ENCODE measurements around the gene ROBO4. TPM values are rescaled to one million over a fixed set of nuclear protein-coding genes. Genes with fewer than 3 reads are reported as not detected.

The ROBO4 gene
- total RNA-seq, 1 donor from 2014 or later = 0.25 TPM

- Histone ChIP-seq H3K4me2 (ENCODE audit: low read length) (no peak overlapping the region), H3K79me2 (ENCODE audit: insufficient read depth, low read length) (no peaks in the 10 kb centered on the region), H2AFZ (ENCODE audit: low read depth, low read length) (no peak overlapping the region), H3K4me3 (ENCODE audit: insufficient read depth, low read depth, low read length) (no peak overlapping the region), H3K4me1 (ENCODE audit: insufficient read depth, low read length) (peaks cover 27% of the 10 kb centered on the region), H3K9ac (ENCODE audit: low read length) (no peak overlapping the region), H3K27ac (ENCODE audit: low read depth, low read length) (no peak overlapping the region), H3K9me3 (ENCODE audit: insufficient read depth, low read depth, low read length) (no peaks in the 10 kb centered on the region), H4K20me1 (ENCODE audit: insufficient read depth, low read length) (no peaks in the 10 kb centered on the region), H3K27me3 (ENCODE audit: insufficient read depth, low read length) (no peaks in the 10 kb centered on the region), H3K36me3 (ENCODE audit: insufficient read depth, low read length) (no peaks in the 10 kb centered on the region)
- FAIRE-seq (no peak), DNase-seq (ENCODE audit: low read depth) (no peak)
- no peak for TF ChIP-seq EZH2 (IDR thresholded peaks at IDR 0.05; ENCODE audit: insufficient read depth, low read length)
- Mint-ChIP-seq H3K36me3 (ENCODE audit: low read depth, unreplicated experiment) (no peaks in the 10 kb centered on the region), H3K27me3 (ENCODE audit: low read depth, unreplicated experiment) (peaks cover 45% of the 10 kb centered on the region), H3K27ac (ENCODE audit: unreplicated experiment) (no peak overlapping the region), H3K4me1 (ENCODE audit: low read depth, unreplicated experiment) (peaks cover 25% of the 10 kb centered on the region), H3K4me3 (ENCODE audit: unreplicated experiment) (no peak overlapping the region), H3K9me3 (ENCODE audit: unreplicated experiment) (no peaks in the 10 kb centered on the region)
Observed at GRCh38 chr11:124893781-124894401, 3.8 kb downstream of the ROBO4 start.

DNA sequence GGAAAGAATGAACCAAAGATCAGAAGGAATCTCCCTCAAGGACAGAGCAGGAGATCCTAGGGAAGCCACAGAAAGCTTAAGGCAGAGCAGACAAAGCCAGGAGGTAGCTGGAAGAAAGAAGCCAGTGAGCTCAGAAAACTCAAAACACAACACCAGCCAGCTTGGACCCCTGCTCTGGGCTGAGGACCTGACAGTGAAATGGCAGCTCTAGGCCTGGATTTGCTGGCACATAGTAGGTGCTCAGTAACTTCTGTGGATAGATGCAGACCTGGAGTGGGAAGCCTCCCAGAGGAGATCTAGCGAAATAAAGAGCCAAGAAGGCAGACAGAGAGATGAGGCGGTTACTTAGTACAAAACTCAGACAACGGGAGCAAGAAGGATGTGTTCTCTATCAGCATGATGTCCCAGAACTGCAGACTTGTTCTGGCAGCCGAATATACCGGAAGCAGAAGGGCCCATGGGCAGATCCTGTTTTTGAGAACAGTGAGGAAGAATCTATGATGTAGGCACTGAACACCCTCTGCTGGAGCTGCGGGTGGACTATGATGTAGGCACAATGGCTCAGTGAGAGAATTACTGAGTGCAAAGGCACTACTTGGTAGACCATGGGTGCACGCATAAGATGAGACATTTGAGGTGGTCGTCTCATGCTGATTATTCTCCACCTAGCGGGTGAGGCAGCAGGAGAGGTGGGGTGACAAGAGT, 4.8 kb downstream of the ROBO4 start:
- no peak for FAIRE-seq
- no peaks in the 10 kb centered on the region for H3K36me3 Mint-ChIP-seq (ENCODE audit: low read depth, unreplicated experiment)
- no peaks in the 10 kb centered on the region for H3K9me3 Mint-ChIP-seq (ENCODE audit: unreplicated experiment)

GRCh38 chr11:124892146-124892545, 5.5 kb downstream of the ROBO4 start:
- Histone ChIP-seq H3K4me2 (ENCODE audit: low read length) (no peak overlapping the region), H2AFZ (ENCODE audit: low read depth, low read length) (no peak overlapping the region), H3K36me3 (ENCODE audit: insufficient read depth, low read length) (no peaks in the 10 kb centered on the region), H3K9me3 (ENCODE audit: insufficient read depth, low read depth, low read length) (no peaks in the 10 kb centered on the region), H3K79me2 (ENCODE audit: insufficient read depth, low read length) (no peaks in the 10 kb centered on the region), H3K9ac (ENCODE audit: low read length) (no peak overlapping the region), H3K4me1 (ENCODE audit: insufficient read depth, low read length) (peaks cover 11% of the 10 kb centered on the region), H4K20me1 (ENCODE audit: insufficient read depth, low read length) (no peaks in the 10 kb centered on the region), H3K4me3 (ENCODE audit: insufficient read depth, low read depth, low read length) (no peak overlapping the region), H3K27me3 (ENCODE audit: insufficient read depth, low read length) (no peaks in the 10 kb centered on the region), H3K27ac (ENCODE audit: low read depth, low read length) (no peak overlapping the region)
- Mint-ChIP-seq H3K36me3 (ENCODE audit: low read depth, unreplicated experiment) (no peaks in the 10 kb centered on the region), H3K27ac (ENCODE audit: unreplicated experiment) (no peak overlapping the region), H3K4me3 (ENCODE audit: unreplicated experiment) (no peak overlapping the region), H3K4me1 (ENCODE audit: low read depth, unreplicated experiment) (peaks cover 10% of the 10 kb centered on the region), H3K9me3 (ENCODE audit: unreplicated experiment) (no peaks in the 10 kb centered on the region), H3K27me3 (ENCODE audit: low read depth, unreplicated experiment) (peaks cover 52% of the 10 kb centered on the region)
- DNase-seq (ENCODE audit: low read depth) (no peak), FAIRE-seq (no peak)
- no peak for TF ChIP-seq EZH2 (IDR thresholded peaks at IDR 0.05; ENCODE audit: insufficient read depth, low read length)

More for the DNA sequence above, 4.8 kb downstream of the ROBO4 start:
- H3K4me2 ChIP-seq (ENCODE audit: low read length) = no peak overlapping the region
- H3K36me3 ChIP-seq (ENCODE audit: insufficient read depth, low read length) = no peaks in the 10 kb centered on the region
- peaks cover 16% of the 10 kb centered on the region for H3K4me1 Mint-ChIP-seq (ENCODE audit: low read depth, unreplicated experiment)
- no peaks in the 10 kb centered on the region for H3K9me3 ChIP-seq (ENCODE audit: insufficient read depth, low read depth, low read length)
- H3K4me3 Mint-ChIP-seq (ENCODE audit: unreplicated experiment) = no peak overlapping the region
- H3K27ac ChIP-seq (ENCODE audit: low read depth, low read length) = no peak overlapping the region
- H3K79me2 ChIP-seq (ENCODE audit: insufficient read depth, low read length) = no peaks in the 10 kb centered on the region
- H3K4me1 ChIP-seq (ENCODE audit: insufficient read depth, low read length) = peaks cover 18% of the 10 kb centered on the region
- no peak overlapping the region for H2AFZ ChIP-seq (ENCODE audit: low read depth, low read length)
- H3K27ac Mint-ChIP-seq (ENCODE audit: unreplicated experiment) = no peak overlapping the region
- peaks cover 49% of the 10 kb centered on the region for H3K27me3 Mint-ChIP-seq (ENCODE audit: low read depth, unreplicated experiment)
- H3K27me3 ChIP-seq (ENCODE audit: insufficient read depth, low read length) = no peaks in the 10 kb centered on the region
- no peak overlapping the region for H3K4me3 ChIP-seq (ENCODE audit: insufficient read depth, low read depth, low read length)
- H3K9ac ChIP-seq (ENCODE audit: low read length) = no peak overlapping the region
- TF ChIP-seq, protein P1, sequence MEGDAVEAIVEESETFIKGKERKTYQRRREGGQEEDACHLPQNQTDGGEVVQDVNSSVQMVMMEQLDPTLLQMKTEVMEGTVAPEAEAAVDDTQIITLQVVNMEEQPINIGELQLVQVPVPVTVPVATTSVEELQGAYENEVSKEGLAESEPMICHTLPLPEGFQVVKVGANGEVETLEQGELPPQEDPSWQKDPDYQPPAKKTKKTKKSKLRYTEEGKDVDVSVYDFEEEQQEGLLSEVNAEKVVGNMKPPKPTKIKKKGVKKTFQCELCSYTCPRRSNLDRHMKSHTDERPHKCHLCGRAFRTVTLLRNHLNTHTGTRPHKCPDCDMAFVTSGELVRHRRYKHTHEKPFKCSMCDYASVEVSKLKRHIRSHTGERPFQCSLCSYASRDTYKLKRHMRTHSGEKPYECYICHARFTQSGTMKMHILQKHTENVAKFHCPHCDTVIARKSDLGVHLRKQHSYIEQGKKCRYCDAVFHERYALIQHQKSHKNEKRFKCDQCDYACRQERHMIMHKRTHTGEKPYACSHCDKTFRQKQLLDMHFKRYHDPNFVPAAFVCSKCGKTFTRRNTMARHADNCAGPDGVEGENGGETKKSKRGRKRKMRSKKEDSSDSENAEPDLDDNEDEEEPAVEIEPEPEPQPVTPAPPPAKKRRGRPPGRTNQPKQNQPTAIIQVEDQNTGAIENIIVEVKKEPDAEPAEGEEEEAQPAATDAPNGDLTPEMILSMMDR (IDR thresholded peaks at IDR 0.05; ENCODE audit: insufficient read depth, low read depth, low read length) = no peak
- TF ChIP-seq EZH2 (IDR thresholded peaks at IDR 0.05; ENCODE audit: insufficient read depth, low read length) = no peak
- H4K20me1 ChIP-seq (ENCODE audit: insufficient read depth, low read length) = no peaks in the 10 kb centered on the region
- no peak for DNase-seq (ENCODE audit: low read depth)
